Activated naive CD4-positive, alpha-beta T cell treated with anti-CD3 and anti-CD28 coated beads, Interleukin-2, amount 50 U/mL, for 72 hours (primary cell): Measurements from ENCODE around the gene KIAA0513. TPM values are rescaled to one million over a fixed set of nuclear protein-coding genes. Genes with fewer than 3 reads are reported as not detected.

Source experiments
- ATAC-seq, 2 donors: fragments of 150-1000 bp; cut with Tn5 transposase; 2 replicates each; pipeline ENCODE4 v1.10.0; 2021; ENCODE audit warnings: mild to moderate bottlenecking in 2 of 2, moderate library complexity in 2 of 2
- DNase-seq, 2 donors: peaks; one replicate each; pipeline ENCODE4 v3.0.0; 2021 to 2022; ENCODE audit warnings: low spot score in 2 of 2
- H3K27ac Mint-ChIP-seq, 2 donors: one replicate each; pipeline ENCODE4 v1.8.0; 2022; ENCODE audit warnings: mild to moderate bottlenecking in 2 of 2, mixed read lengths in 2 of 2
- H3K36me3 Mint-ChIP-seq, 2 donors: one replicate each; pipeline ENCODE4 v1.8.0; 2022; ENCODE audit warnings: mixed read lengths in 2 of 2
- H3K9me3 Mint-ChIP-seq, 2 donors: one replicate each; pipeline ENCODE4 v1.8.0; 2022; ENCODE audit warnings: mixed read lengths in 2 of 2
- total RNA-seq, 2 donors: library from RNA; stranded (reverse); gene quantifications; one replicate each; pipeline ENCODE4 v1.2.3, GENCODE V29; 2022

The KIAA0513 gene
- total RNA-seq, 2 donors from 2014 or later: 5.5 to 15.0 TPM

DNA sequence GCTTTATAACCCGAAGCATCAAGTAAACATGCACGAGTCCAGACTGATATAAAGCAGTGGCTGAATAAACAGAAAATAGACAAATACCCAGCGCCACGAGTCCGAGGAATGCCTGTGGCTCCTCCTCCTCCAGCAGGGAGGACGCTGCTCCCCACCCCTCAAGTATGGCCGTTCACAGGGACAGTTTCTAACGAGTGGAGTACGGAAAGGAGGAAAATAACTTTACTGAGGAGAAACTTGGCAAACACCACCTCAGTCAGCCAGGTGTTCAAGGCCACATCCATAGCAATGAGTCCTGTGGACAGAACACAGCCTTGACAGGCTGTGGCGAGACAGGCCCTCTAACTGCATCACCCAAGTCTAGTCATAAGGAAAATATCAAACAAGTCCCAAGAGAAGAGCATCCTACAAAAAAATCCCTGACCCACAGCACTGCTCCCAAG, 25.5 kb upstream of the KIAA0513 start:
- no peaks in the 10 kb centered on the region for H3K9me3 Mint-ChIP-seq
- no peaks in the 10 kb centered on the region for H3K36me3 Mint-ChIP-seq
- H3K27ac Mint-ChIP-seq: peak overlapping the region; percentile 59 to 95
- no peak for ATAC-seq
- DNase-seq: no peak

DNA sequence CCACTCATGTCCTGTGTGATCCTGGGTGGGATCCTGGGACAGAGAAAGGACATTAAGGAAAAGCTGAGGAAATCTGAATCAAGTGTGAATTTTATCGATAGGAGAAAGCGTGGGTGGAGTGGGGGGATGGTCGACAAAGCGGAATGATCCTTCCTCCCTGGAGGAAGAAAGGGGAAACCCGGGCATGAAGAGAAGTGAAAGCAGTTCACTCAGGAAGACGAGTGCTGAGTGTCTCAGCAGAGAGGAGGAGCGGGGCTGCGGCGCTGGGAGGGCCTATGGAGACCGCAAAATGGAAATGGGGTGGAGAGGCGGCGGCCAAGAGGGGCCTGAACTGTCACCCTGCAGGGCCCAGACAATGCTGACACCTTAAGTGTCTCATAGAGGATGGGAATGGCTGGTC, 25.0 kb upstream of the KIAA0513 start:
- ATAC-seq (peak in 1 of 2 donors; percentile 35), DNase-seq (no peak)
- Mint-ChIP-seq H3K9me3 (no peaks in the 10 kb centered on the region), H3K27ac (peak overlapping the region; percentile 59 to 95), H3K36me3 (no peaks in the 10 kb centered on the region)

GRCh38 chr16:85003076-85003475, 24.5 kb upstream of the KIAA0513 start:
- Mint-ChIP-seq H3K27ac (peak overlapping the region; percentile 59 to 95), H3K36me3 (no peaks in the 10 kb centered on the region), H3K9me3 (no peaks in the 10 kb centered on the region)
- ATAC-seq: no peak
- DNase-seq: no peak

DNA sequence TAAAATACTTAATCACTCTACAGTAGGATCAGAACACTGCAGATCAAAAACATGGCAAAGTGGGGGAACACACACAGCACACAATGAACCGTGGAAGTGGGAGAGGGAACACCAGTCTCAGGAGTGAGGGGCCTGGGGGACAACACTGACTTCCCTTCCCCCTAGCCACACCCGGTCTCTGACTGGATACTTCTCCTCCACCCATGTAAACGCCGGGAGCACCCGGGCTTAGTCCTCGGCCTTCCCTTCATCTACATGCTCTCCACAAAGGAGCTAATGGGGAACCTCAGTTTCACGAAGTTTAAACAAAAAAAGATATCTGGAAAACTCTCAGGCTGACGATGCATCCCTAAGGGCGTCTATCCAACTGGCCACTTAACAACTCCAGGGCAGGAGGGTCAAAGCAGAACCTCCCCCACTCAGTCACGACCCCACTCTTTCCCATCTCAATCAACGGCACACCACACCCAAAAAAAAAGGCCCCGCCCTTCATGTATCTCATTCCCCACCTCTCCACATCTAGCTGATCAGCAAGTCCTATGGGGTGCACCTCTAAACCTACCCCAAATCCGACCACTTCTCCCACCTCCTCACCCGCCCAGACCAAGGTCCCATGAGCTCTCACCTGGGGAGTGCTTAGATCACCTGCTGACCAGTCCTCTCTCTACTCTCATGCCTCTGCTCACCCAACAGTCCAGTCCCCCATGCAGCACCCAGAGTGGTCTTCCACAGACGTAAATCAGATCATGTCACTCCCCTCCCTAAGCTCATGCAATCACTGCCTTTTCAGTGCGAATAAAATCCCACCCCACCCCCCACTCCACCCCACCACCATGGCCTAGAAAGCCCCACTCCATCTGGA, 23.6 kb upstream of the KIAA0513 start:
- ATAC-seq (no peak), DNase-seq (no peak)
- H3K9me3 Mint-ChIP-seq: no peaks in the 10 kb centered on the region
- no peak overlapping the region for H3K27ac Mint-ChIP-seq
- no peaks in the 10 kb centered on the region for H3K36me3 Mint-ChIP-seq

GRCh38 chr16:85004587-85005205, 22.9 kb upstream of the KIAA0513 start:
- H3K36me3 Mint-ChIP-seq: no peaks in the 10 kb centered on the region
- H3K27ac Mint-ChIP-seq: peak overlapping the region in 1 of 2 donors; percentile 39
- DNase-seq (no peak), ATAC-seq (no peak)
- no peaks in the 10 kb centered on the region for H3K9me3 Mint-ChIP-seq

GRCh38 chr16:85005285-85006069, 22.1 kb upstream of the KIAA0513 start:
- ATAC-seq: no peak
- no peaks in the 10 kb centered on the region for H3K9me3 Mint-ChIP-seq
- peak overlapping the region in 1 of 2 donors; percentile 39 for H3K27ac Mint-ChIP-seq
- peaks cover under 1 to 2% of the 10 kb centered on the region in 2 donors for H3K36me3 Mint-ChIP-seq
- no peak for DNase-seq

DNA sequence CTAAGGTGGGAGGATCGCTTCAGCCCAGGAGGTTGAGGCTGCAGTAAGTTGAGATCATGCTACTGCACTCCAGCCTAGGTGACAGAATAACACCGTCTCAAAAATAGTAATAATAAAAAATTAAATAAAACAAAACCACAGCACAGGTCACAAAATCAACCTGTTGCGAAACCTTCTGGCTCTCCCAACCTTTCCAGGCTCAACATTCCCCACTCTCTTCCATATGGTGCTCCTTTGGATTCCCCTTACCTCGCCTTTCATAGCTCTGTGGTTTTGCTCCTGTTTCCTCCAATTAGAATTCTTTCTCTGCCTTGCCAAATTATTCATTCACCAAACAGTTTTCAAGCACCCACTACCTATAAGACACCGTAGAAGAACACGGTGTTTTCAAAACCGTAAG, 21.0 kb upstream of the KIAA0513 start:
- no peak for DNase-seq
- H3K27ac Mint-ChIP-seq: no peak overlapping the region
- H3K9me3 Mint-ChIP-seq: no peaks in the 10 kb centered on the region
- ATAC-seq: no peak
- peaks cover 10 to 14% of the 10 kb centered on the region in 2 donors for H3K36me3 Mint-ChIP-seq

- Mint-ChIP-seq H3K9me3 (no peaks in the 10 kb centered on the region), H3K27ac (no peak overlapping the region)
Observed at GRCh38 chr16:85007496-85008214, 19.9 kb upstream of the KIAA0513 start.

DNA sequence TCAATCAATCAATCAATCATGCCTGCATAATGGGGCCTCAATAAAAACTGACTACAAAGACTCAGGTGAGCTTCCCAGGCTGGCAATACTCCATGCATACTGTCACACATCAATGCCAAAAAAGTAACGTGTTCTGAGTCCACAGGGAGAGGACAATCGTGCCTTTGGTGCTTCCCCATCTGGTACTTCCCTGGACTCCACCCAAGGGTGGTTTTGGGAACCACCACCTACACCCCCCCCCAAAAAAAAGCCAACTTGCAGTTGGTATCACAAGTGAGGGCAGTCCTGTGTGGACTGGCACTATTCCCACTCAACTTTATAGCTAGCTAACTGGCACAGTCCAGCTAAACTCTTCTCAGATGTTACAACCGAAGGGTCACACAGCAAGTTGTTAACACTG, 19.3 kb upstream of the KIAA0513 start:
- no peak for DNase-seq

More at GRCh38 chr16:85007496-85008214, 19.9 kb upstream of the KIAA0513 start:
- no peak for ATAC-seq
- no peak for DNase-seq
- H3K36me3 Mint-ChIP-seq: peaks cover 14 to 16% of the 10 kb centered on the region in 2 donors

DNA sequence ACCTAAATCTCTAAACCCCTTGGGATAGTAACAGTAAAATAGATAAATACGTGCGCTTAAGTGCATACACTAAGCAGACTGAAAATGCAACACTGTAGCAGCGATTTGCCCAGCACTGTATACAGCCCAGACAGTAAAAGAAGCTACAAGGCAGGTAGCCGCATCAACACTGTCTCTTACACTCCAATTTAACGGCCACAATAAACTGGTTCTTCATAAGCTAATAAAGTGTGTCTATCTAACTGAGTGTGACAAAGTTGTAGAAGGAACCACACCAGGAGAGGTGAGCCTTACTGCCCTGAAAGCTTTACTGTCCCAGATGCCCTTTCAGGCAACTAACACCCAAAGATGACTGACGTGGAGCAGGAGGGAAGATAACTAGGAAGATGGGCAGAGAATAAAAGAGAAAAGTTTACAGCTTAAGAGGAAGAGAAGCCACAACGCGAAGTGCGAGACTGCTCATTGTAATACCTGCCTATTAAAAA, 17.1 kb upstream of the KIAA0513 start:
- Mint-ChIP-seq H3K27ac (peak overlapping the region; percentile 97 to 99), H3K9me3 (no peaks in the 10 kb centered on the region), H3K36me3 (peaks cover 14 to 16% of the 10 kb centered on the region in 2 donors)
- no peak for DNase-seq
- no peak for ATAC-seq

More for the DNA sequence above, 19.3 kb upstream of the KIAA0513 start:
- no peak for ATAC-seq
- Mint-ChIP-seq H3K36me3 (peaks cover 14 to 16% of the 10 kb centered on the region in 2 donors), H3K9me3 (no peaks in the 10 kb centered on the region), H3K27ac (no peak overlapping the region)

GRCh38 chr16:85010931-85011845, 16.4 kb upstream of the KIAA0513 start, which contains the start of gene ZDHHC7:
Gene ZDHHC7 (minus strand): TSS chr16:85011535. CDS start chr16:84990618, 20,917 bp downstream.
- DNase-seq (peak; percentile 81 to 87), ATAC-seq (peak; percentile 97 to 98)
- H3K36me3 Mint-ChIP-seq: peaks cover 14 to 16% of the 10 kb centered on the region in 2 donors
- H3K27ac Mint-ChIP-seq: peak within 1 kb of the TSS; percentile 98 to 99
- no peaks in the 10 kb centered on the region for H3K9me3 Mint-ChIP-seq

- ATAC-seq (peak in 1 of 2 donors; percentile 2), DNase-seq (no peak)
- Mint-ChIP-seq H3K9me3 (no peaks in the 10 kb centered on the region), H3K36me3 (peaks cover 14 to 16% of the 10 kb centered on the region in 2 donors), H3K27ac (peak overlapping the region; percentile 98 to 99)
Observed at GRCh38 chr16:85011846-85012284, 15.7 kb upstream of the KIAA0513 start.

GRCh38 chr16:85014311-85014710, 13.3 kb upstream of the KIAA0513 start:
- Mint-ChIP-seq H3K9me3 (no peaks in the 10 kb centered on the region), H3K36me3 (peaks cover 14 to 16% of the 10 kb centered on the region in 2 donors), H3K27ac (no peak overlapping the region)
- no peak for ATAC-seq
- DNase-seq: no peak

DNA sequence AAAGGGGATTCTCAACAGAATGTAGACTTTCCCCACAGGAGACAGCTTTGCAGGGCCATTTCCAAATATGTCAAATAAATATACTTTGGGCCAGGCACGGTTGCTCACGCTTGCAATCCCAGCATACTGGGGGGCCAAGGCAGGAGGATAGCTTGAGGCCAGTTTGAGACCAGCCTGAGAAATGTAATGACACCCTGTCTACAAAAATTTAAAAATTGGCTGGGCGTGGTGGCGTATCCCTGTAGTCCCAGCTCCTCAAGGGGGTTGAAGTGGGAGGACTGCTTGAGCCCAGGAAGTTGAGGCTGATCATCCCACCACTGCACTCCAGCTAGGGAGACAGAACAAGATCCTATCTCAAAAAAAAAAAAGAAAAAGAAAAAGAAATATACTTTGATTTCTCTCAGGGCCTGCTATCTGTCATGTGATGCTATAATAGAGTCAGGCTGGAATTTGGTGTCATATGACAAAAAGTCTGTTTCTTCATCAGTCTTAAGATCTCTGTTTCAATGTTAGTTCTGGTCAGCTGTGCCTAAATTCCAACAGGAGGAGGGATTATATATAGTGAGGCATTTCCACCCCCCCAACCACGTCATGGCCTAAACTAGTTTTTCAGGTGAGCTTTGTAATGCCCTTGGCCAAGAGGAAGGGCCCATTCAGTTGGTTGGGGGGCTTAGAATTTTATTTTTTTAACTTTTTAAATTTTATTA, 12.0 kb upstream of the KIAA0513 start:
- H3K9me3 Mint-ChIP-seq: no peaks in the 10 kb centered on the region

More for the DNA sequence above, 12.0 kb upstream of the KIAA0513 start:
- ATAC-seq (no peak), DNase-seq (no peak)
- Mint-ChIP-seq H3K36me3 (peaks cover 11 to 13% of the 10 kb centered on the region in 2 donors), H3K27ac (no peak overlapping the region)
